ENCODE measurements around the gene STAB2. TPM values are rescaled to one million over a fixed set of nuclear protein-coding genes. Genes with fewer than 3 reads are reported as not detected.
A peak's percentile ranks its signal among the peaks of the same experiment; 100 is the strongest.

STAB2 gene
- total RNA-seq (2012; rRNA removed) (not detected in 2 replicates), polyA plus RNA-seq (2012; rRNA removed) (not detected in 2 replicates), Bru-seq, nascent RNA (not detected), BruChase-seq, experiment 1, labeled RNA remaining after a 6-hour chase (percentile 0 among the genes with signal in this experiment), BruChase-seq, experiment 2, labeled RNA remaining after a 2-hour chase (not detected)
- polyA plus RNA-seq (2012; cell fraction: cytosol; rRNA removed), result not detected in 2 replicates
- polyA plus RNA-seq (2012; cell fraction: nucleus; rRNA removed; ENCODE audit: low replicate concordance), result under 0.01 TPM in 1 of 2 replicates, not detected in the other
- long read RNA-seq, result 0 reads

- Histone ChIP-seq H3K79me1 (ENCODE audit: low read depth in 1 of 2, low read length in 2 of 2) (no peaks in the 10 kb centered on the region), H3K4ac (ENCODE audit: low read depth, low read length) (no peak within 1 kb of the TSS), H3K23ac (ENCODE audit: low read depth, low read length) (no peak within 1 kb of the TSS), H3K4me1 (ENCODE audit: control insufficient read depth, insufficient read depth, low read length) (no peaks in the 10 kb centered on the region), H2BK15ac (ENCODE audit: low read depth, low read length) (no peak within 1 kb of the TSS), H2BK5ac (ENCODE audit: low read depth, low read length, poor library complexity, severe bottlenecking) (no peak within 1 kb of the TSS), H3K9me3 (ENCODE audit: control insufficient read depth, insufficient read depth, low read length) (no peaks in the 10 kb centered on the region), H4K8ac (ENCODE audit: low read depth in 2 of 2, low read length in 2 of 2) (no peak within 1 kb of the TSS), H3K14ac (replicated peaks; ENCODE audit: low read depth, low read length) (no peak within 1 kb of the TSS), H3K4me3 (ENCODE audit: insufficient read depth, low read depth, low read length) (no peak within 1 kb of the TSS), H2AK5ac (ENCODE audit: low read depth, low read length) (no peak within 1 kb of the TSS), H3K9ac (ENCODE audit: low read depth, low read length) (no peak within 1 kb of the TSS), H3K36me3 (ENCODE audit: control insufficient read depth, insufficient read depth, low read length) (no peaks in the 10 kb centered on the region), H3K9me1 (ENCODE audit: insufficient read depth, low read length) (no peaks in the 10 kb centered on the region), H3K56ac (ENCODE audit: extremely low read depth, insufficient read depth, low read length) (no peak within 1 kb of the TSS), H2AFZ (replicated peaks; ENCODE audit: low read length, poor library complexity) (no peak within 1 kb of the TSS), H3K27me3 (ENCODE audit: control insufficient read depth, insufficient read depth, low read length) (no peaks in the 10 kb centered on the region; the same call in 1 of the 2 replicates), H3K27ac (ENCODE audit: insufficient read depth, low read length) (no peak within 1 kb of the TSS), H3K18ac (ENCODE audit: low read depth, low read length) (no peak within 1 kb of the TSS), H4K91ac (ENCODE audit: insufficient read depth, low read depth, low read length) (no peak within 1 kb of the TSS), H2BK120ac (ENCODE audit: low read depth, low read length) (no peak within 1 kb of the TSS), H4K20me1 (ENCODE audit: insufficient read depth, low read length) (no peaks in the 10 kb centered on the region), H4K5ac (ENCODE audit: low read depth, low read length) (no peak within 1 kb of the TSS), H2AK9ac (replicated peaks; ENCODE audit: low read depth, low read length, poor library complexity) (no peak within 1 kb of the TSS), H3K4me2 (ENCODE audit: low read depth, low read length) (no peak within 1 kb of the TSS), H2BK20ac (ENCODE audit: low read depth, low read length) (no peak within 1 kb of the TSS)
- DNase-seq, result no peak
- ChIA-PET POLR2A (ENCODE audit: unreplicated experiment) (no interaction called here), CTCF (no interaction called here)
- intact Hi-C loops (cut with micrococcal nuclease) (no loop called here), in situ Hi-C loops (cut with MboI; ENCODE audit: low sequenced_read_pairs) (no loop called here), dilution Hi-C loops (cut with HindIII; ENCODE audit: low sequenced_read_pairs, unreplicated experiment) (no loop called here)
- no CpG with 5 or more reads among the region's 9 CpGs for WGBS, 2 experiments (ENCODE audit: extremely low coverage in 2 of 2, insufficient read length in 1 of 2)
- no TSS peak for BruUV-seq (replicated peaks)
- no peak for ATAC-seq (ENCODE audit: low read depth)
- TF ChIP-seq USF2 (IDR thresholded peaks at IDR 0.05; ENCODE audit: low read depth, low read length) (no peak), RFX5 (IDR thresholded peaks at IDR 0.05; ENCODE audit: low read depth, low read length) (no peak), MAZ (IDR thresholded peaks at IDR 0.05; ENCODE audit: borderline replicate concordance, low read depth, low read length) (no peak), RAD21 (IDR thresholded peaks at IDR 0.05; ENCODE audit: low read length) (no peak), ELK1 (IDR thresholded peaks at IDR 0.05; ENCODE audit: borderline replicate concordance, low read depth, low read length) (no peak), NFE2L2 (IDR thresholded peaks at IDR 0.05; ENCODE audit: low read depth, low read length) (no peak), BHLHE40 (IDR thresholded peaks at IDR 0.05; ENCODE audit: low read depth, low read length) (no peak), POLR2A (IDR thresholded peaks at IDR 0.05; ENCODE audit: low read depth, low read length) (no peak), MAFK (IDR thresholded peaks at IDR 0.05; ENCODE audit: low read depth, low read length) (no peak), SMC3 (IDR thresholded peaks at IDR 0.05; ENCODE audit: low read depth, low read length) (no peak), CEBPB (IDR thresholded peaks at IDR 0.05; ENCODE audit: low read depth, low read length) (no peak)
- TF ChIP-seq, protein P1, sequence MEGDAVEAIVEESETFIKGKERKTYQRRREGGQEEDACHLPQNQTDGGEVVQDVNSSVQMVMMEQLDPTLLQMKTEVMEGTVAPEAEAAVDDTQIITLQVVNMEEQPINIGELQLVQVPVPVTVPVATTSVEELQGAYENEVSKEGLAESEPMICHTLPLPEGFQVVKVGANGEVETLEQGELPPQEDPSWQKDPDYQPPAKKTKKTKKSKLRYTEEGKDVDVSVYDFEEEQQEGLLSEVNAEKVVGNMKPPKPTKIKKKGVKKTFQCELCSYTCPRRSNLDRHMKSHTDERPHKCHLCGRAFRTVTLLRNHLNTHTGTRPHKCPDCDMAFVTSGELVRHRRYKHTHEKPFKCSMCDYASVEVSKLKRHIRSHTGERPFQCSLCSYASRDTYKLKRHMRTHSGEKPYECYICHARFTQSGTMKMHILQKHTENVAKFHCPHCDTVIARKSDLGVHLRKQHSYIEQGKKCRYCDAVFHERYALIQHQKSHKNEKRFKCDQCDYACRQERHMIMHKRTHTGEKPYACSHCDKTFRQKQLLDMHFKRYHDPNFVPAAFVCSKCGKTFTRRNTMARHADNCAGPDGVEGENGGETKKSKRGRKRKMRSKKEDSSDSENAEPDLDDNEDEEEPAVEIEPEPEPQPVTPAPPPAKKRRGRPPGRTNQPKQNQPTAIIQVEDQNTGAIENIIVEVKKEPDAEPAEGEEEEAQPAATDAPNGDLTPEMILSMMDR (conservative IDR thresholded peaks at IDR 0.05; ENCODE audit: low read depth, low read length), result no peak
Measured at GRCh38 chr12:103586791-103587370, at the start of gene STAB2. Gene STAB2 (plus strand): TSS chr12:103587273. CDS start chr12:103587477, 204 bp downstream.
